NCI-H128 (cell line): ENCODE results near the gene SAA4.
"Not testable (repeated sequence)": the region's sequence is repeated elsewhere in the genome, so short reads cannot be mapped to it uniquely, and the experiment has no call there.

Source experiments
- DNase-seq: peaks from one replicate; lab custom pipeline; 2025; ENCODE audit not compliant: unreplicated experiment; lab: John Stamatoyannopoulos, UW

Gene SAA4

DNA sequence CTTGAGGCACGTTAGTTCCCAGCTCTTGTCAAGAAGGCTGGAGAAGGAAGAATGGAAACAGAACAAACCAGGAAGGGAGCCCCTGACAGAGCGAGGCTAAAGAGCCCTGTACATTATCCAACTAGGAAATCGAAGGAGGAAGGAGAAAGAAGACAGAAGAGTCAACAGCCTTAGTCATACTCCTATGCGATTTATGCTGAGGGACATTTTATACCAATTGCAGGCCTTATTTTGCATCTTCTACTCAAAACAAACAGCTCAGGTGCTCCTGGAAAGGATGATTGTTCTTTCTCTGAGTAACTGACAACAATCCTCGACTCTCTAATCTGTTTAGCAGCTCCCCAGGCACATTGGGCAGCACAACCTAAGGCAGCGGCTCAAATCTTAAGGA is 10.6 kb upstream of the SAA4 start:
- DNase-seq = not testable (repeated sequence)

DNA sequence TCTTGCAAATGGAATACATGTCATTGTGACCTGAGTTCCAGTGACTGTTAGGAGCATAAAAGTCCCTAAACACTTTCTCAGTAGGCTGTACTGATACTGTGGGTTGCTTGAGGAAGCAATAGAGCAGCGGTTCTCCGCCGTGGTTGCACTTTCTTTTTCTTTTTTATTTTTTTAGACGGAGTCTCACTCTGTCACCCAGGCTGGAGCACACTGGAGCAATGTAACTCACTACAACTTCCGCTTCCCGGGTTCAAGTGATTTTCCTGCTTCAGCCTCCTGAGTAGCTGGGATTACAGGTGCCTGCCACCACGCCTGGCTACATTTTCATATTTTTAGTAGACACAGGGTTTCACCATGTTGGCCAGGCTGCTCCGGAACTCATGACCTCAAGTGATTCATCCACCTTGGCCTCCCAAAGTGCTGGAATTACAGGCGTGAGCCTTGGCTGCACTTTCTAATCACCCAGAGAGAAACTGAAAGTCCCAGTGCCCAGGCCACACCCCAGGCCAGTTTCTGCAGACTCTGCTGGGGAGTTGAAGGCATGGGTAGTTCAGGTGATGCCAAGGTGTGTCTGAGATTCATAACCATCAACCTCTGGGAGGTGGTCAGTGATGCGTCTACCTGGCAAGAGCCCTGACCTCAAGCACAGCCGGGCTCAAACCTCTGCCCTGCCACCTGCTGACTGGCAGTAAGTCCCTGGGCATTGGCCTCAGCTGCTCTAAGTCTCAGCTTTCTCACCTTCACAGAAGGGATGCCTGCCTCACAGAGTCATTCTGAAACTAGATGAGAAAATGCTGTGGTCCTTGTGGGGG is 10.0 kb upstream of the SAA4 start:
- DNase-seq = not testable (repeated sequence)

DNA sequence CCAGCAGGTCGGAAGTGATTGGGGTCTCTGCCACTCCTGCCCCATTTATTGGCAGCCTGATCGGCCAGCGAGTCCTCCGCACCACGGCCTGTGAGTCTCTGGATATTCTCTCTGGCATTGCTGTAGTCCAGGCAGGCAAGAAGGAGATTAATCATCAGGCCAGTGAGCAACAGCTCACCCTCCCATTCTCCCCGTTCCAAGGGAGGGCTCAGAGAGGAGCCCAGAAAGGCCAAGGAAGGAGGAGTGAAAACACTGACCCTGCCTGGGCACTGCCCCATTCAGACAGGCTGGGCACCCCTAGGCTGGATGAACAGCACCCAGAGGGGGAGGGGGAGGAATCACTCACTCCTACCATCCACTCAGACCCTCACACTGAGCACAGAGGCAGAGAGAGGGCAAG is 8.8 kb upstream of the SAA4 start:
- no peak for DNase-seq

DNA sequence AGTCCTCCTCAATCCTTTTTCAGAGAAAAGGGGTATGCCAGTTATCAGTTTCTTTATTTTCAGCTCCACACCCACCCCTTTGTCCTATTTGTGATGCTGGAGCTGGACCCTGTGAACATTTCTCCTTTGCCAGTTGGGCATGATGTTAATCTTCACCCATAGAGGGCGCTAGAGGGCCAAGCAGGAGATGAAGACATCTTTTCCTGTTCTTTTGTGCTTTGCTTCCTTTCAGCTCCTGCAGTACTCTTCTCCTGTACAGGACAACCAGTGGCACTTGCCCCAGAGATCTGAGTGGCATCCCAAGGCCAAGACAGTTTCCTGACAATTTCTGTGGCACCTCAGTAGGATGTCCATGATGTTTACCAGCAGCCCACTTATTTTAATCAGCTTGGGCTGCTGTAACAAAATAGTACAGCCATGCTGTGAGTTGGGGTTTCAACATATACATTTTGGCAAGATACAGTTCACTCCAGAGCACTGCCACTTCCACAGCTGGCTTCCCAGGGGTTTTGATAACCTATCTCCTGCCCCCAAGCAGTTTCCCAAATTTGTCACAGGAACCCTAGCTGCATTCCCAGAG is 7.3 kb upstream of the SAA4 start:
- peak; percentile 30 for DNase-seq

DNA sequence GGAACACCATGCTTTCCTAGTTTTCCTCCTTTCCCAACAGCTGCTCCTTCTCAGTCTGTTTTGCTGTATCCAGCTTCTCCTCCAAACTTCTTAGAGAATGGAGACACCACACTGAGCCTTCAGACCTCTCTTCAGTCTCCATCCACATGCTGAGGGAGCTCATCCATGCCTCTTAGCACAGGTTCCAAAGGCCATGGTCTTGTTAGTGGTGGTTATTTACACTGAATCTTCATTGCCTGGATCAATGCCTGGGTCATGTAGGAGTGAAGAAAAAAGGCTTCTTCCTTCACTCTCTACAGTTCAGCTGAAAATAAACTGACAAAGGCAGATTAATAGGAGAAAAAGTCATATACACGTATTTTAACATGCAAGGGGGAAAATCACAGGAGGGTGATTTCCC is 3.1 kb upstream of the SAA4 start:
- DNase-seq = no peak

DNA sequence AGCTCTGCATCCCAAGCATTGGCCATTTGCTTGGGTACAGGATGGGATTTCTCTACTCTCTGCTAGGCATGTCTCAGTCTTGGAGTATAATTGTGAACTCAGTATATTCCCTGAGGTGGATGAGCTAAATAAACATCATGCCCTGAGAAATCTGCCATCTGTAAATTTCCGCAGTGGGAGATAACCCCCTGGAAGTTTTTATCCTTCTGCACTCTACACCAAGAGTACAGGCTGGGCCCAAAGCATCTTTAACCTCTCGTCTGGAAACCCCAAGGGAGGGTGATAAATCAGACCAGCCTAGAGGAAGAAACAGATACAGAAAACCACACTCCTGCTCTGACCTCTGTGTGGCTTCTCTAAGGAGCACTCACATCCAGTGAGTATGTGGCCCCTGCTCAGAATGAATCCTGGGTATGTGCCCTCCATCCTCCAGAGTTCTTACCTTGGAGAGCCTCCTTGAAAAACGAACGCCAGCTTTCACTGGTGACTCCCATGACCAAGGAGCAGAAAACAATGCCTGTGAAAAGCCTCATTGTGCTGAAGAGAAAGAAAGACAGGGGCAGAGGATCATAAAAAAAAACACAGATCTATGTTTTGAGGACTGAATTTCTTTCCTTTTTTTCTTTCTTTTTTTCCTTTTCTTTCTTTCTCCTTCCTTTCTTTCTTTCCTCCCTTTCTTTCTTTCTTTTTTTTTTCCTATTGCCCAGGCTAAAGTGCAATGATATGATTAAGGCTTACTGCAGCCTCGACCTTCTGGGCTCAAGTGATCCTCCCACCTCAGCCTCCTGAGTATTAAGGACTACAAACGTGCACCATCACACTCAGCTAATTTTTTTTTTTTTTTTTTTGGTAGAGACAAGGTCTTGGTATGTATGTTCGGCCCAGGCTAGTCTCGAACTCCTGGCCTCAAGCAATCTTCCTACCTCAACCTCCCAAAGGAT is 938 bp downstream of the SAA4 start:
- DNase-seq = no peak

DNA sequence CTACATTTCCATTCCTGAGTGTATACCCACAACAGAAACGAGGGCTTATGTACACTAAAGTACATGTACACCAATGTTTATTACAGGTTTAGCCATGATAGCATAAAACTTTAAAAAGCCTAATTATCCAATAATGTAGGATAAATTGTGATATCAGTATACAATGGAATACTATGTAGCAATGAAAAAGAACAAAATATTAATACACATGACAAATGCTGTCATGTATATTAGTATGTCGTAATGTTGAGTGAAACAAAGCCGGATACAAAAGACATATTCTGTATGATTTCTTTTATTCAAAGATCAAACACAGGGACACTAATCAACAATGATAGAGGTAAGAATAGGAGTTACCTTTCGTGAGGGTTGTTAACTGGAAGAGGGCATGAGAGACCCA is 2.7 kb downstream of the SAA4 start:
- no peak for DNase-seq

DNA sequence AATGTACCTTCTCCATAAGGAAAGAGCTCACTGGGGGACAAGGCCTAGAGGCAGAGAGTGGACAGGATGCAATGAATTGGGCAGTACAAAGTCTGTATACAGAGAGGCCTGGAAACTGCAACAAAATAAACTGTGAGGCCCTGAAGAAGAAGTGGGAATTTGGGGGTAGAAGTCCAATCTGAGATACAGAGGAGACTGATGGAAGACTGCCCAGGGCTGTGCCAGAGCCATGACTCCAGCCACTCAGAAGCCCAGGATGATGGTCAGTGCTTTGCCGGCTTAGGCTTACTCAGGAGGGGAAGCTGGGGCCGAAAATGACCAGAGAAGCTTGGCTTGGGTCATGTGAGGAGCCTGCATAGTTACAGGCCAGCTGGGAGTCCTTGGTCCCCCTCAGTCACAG is 5.7 kb downstream of the SAA4 start:
- no peak for DNase-seq

DNA sequence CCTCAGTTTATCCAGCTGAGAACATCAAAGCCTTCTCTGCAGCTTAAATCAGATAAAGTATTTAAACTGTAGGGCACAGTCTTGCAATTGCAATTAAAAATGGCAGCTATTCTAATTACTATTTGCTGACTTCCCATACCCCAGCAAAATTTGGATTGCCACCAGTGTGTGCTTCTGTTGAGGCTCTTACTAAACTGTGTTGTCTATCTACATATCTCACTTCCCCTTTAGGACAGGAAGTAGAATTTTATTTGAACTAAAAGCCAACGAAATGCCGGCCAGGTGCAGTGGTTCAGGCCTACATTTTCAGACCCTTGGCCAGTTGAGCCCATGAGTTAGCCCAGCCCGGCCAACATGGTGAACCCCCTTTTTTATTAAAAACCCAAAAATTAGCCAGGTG is 7.1 kb downstream of the SAA4 start:
- DNase-seq = no peak

DNA sequence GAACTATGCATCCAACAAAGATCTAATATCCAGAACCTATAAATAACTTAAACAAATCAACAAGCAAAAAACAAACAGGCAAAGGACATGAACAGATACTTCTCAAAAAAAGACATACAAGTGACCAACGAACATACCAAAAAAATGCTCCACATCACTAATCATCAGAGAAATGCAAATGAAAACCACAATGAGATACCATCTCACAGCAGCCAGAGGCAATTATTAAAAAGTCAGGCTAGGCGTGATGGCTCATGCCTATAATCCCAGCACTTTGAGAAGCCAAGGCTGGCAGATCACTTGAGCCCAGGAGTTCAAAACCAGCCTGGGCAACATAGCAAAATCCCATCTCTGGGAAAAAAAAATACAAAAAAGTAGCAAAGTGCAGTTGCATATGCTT is 10.7 kb downstream of the SAA4 start:
- DNase-seq = no peak

DNA sequence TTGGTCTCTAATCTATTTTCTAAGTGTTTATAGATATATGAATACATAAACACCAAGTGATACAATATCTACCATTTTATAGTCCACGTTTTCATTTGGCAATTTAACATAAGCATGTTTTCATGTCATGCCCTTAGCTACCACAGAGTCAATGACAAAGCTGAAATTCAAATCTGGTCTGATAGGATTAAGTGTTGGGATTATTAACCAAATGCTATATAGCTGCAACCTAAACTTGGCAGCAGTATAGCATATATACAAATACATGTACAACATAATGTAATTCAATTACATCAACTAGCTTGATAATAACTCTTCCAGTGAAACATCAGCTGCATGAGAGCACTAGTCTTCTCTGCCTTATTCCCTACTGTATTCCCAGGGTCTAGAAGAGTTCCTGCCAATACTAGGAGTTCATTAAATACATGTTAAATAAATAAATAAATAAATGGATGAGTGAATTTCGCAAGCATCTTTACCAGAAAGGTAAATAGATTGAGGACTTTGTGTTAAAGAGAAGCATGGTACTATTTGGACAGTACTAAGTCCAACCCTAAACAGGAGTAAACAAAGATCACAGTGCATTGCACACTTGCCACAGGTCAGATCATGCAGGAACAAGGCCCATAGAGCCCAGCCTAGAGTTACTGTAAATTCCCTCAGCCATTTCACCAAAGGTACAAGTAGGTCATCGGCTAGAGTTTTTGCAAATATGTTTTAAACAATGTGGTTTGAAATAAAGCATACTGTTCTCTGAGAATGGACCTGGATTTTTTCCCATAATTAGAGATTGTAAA is 12.8 kb downstream of the SAA4 start:
- no peak for DNase-seq

DNA sequence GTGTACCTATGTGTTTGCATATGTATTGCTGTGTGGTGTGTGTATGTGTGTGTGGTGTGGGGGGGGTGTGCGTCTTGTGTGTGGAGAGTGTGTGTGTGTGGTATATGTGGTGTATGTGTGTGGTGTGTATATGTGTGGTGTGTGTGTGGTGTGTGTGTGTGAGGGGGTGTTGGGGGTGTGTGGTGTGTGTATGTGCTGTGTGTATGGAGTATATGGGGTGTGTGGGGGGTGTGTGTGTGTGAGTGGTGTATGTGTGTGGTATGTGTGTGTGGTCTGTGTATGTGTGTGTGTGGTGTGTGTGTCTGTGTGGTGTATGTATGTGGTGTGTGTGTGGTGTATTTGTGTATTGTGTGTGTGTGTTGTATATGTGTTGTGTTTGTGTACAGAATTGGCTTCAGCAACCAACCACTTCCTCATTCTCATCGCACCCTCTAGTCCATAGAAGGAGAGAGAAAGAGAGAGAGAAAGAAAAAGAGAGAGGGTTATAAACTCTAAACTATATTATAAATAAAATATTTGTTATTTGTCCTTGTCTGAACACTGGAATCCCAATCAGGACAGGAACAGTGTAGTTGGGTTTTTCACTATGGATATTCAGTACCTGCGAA is 13.7 kb downstream of the SAA4 start:
- no peak for DNase-seq

DNA sequence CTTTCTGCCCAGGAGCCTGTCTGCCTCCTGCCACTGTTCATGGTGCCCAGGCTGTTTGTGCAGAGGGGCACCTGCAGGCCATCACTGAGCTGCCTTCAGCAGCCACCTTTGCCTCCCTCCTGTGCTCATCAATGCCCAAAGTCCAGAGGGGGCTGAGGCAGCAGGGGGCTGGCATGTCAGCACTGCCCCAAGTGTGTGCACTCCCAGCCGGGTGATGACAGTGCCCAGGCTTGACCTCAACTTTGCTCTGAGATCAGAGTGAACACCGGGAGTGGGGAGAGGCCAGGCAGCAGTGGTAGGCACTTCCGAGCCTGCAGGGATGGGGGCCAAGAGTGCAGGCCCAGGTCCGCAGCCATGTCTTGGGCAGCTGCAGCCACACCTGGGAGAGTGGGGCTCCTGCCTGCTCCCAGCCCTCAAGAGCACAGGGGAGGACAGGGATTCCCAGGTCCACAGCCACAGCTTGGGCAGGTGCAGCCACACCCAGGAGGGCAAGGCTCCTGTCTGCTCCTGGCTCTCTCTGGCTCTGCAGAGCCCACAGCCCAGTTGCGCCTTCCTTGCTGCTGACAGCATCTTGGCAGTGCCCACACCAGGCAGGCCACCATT is 15.2 kb downstream of the SAA4 start:
- no peak for DNase-seq

DNA sequence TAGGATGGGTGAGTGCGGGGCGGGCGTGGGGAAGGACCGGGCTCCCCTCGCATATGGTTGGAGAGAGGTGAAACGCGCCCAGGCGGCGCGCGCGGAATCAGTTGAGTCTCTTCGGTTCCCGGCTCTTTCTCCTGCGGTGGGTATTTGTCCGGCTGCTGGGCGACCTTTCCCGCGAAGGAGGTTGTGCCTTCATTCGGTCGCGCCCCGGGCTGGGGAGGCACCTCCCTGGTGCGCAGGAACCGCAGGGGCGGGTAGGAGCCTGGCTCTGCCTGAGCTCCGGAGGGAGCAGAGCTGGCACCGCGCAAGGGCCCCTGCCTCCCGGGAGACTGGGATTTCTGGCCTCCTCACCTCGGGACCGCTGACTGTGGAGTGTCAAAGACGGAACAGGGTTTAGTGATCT is 27.5 kb downstream of the SAA4 start:
- no peak for DNase-seq

DNA sequence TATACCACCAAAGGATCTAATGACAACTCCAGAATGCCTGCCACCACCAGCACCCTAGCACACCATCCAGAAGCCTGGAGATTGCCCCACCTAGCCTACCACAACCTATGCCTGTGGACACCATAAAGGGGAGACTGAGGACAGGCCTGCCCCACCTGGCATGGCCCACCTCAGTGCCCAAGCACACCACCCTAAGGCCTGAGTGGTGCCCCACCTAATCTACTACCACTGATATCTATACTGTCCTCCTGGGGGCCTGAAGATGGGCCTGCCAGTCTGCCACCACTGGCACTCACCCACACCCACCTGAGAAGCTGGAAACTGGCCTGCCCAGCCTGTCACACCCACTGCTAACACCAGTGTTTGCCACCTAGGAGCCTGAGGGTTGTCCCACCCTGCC is 31.8 kb downstream of the SAA4 start:
- no peak for DNase-seq

DNA sequence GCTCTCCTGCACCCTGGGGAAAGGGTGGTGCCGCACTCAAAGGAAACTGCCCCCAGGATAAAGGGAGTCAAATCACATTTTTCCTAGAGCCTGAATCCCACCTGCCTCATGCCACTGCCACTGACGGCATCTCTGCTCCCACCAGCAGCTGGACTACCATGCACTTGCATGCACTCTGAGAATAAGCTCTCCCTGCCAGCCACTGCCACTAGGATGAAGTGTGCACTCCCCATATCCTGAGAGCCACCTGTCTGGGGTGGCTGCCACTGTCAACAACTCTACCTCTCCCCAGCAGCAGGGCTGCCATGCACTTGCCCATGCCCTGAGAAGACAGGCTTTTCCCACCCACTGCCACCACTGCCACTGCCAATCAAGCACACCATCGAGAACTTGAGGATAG is 32.4 kb downstream of the SAA4 start:
- no peak for DNase-seq

DNA sequence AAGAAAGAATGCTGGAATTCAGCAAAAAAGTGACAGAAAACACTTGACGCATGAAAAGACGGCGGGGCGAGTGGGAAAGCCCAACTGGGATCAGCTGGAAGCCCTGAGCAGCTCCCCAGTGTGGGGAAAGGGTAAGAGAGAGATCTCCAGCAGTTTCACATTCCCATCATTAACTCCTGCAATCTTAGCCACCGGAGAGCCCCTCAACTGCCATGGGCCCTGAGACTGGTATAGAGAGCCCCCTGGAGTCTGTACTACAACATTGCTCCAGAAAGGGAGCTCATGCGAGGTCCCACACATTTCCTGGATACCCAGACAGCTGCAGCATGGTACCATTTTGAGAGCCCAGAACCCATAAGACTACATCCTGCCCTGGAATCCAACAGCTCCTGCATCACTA is 32.9 kb downstream of the SAA4 start:
- DNase-seq = no peak

DNA sequence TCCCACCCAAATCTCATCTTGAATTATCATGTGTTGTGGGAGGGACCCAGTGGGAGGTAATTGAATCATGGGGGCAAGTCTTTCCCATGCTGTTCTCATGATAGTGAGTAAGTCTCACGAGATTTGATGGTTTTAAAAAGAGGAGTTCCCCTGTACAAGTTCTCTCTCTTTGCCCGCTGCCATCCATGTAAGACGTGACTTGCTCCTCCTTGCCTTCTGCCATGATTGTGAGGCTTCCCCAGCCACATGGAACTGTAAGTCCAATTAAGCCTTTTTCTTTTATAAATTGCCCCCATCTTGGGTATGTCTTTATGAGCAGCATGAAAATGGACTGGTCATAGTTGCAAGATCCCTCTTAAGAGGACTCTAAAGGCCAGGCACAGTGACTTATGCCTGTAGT is 38.9 kb downstream of the SAA4 start:
- not testable (repeated sequence) for DNase-seq

DNA sequence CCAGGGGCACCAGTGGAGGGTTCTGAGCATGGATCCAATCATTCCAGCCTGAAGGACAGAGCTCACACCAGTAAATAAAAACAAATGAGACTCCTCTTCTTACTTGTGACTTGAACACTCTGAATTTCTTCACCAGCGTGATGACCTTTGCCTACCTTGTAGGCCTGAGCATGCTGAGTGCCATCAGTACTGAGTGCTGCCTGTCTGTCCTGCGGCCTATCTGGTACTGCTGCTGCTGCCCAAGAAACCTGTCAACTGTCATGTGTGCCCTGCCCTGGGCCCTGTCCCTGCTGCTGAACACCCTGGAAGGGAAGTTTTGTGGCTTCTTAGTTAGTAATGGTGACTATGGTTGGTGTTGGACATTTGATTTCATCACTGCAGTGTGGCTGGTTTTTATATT is 40.1 kb downstream of the SAA4 start:
- DNase-seq = no peak

DNA sequence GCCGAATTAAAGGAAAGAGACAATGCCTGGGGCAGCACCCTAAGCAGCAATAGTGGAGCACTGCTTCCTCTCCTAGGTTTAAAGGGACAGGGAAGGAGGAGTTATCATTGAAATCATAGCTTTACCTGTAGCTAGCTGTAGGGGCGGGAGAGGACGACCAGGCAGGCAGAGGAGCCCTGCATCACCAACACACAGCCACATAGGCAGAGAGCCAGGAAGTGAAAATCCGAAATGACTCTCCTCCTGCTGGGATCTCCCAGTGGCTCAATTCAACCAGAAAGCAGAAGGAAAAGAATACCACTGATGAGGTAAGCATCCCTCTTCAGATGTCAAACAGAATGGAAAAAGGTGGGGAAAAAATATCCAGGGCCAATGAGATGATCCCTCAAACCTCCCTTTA is 43.6 kb downstream of the SAA4 start:
- no peak for DNase-seq
